Lower leg skin (tissue), 4 donors: ENCODE data around the gene AGBL1. TPM values are rescaled to one million over a fixed set of nuclear protein-coding genes. Genes with fewer than 3 reads are reported as not detected.

ENCODE experiments used
- DNase-seq, 2 donors: peaks; one replicate each; pipeline ENCODE4 v3.0.0-alpha.2; 2019; ENCODE audit warnings: low spot score in 2 of 2
- H3K4me3 ChIP-seq: fragments of 200-600 bp; sonication (generic); 2 replicates; pipeline ENCODE4 v1.5.1; 2017; ENCODE audit warnings: mild to moderate bottlenecking, low read depth; ENCODE audit not compliant: poor library complexity, severe bottlenecking
- CTCF ChIP-seq, 3 donors: fragments of 450-650 bp; IDR thresholded peaks; one replicate each; pipeline ENCODE4 v1.5.1; 2016; ENCODE audit warnings: antibody characterized with exemption in 3 of 3, mild to moderate bottlenecking in 3 of 3, moderate library complexity in 2 of 3
- POLR2A ChIP-seq, 2 donors: fragments of 450-650 bp; IDR thresholded peaks; one replicate each; pipeline ENCODE4 v1.6.1; 2016 to 2017; ENCODE audit warnings: antibody characterized with exemption in 2 of 2, mild to moderate bottlenecking in 1 of 2, moderate library complexity in 1 of 2
- WGBS, 2 donors: methylation state at CpG; one replicate each; pipeline ENCODE4 v1.1.5; 2018; 5-methylcytosine and 5-hydroxymethylcytosine counted together
- intact Hi-C: fragments of 100-400 bp; cut with DNase I; formaldehyde crosslinking; loops from one replicate; pipeline ENCODE4 v1.15.0; 2023; ENCODE audit warnings: low total_unique reads
- total RNA-seq, 4 donors: library from RNA; depleted of rRNA; stranded (reverse); fragments of >200 nt; gene quantifications; one replicate each; pipeline ENCODE4 v1.1.0, GENCODE V29; 2016

The AGBL1 gene
- total RNA-seq, 4 donors from 2014 or later = 0.13 to 0.91 TPM; not detected in 2

GRCh38 chr15:86408261-86408660 is 328.6 kb downstream of the AGBL1 start:
- intact Hi-C loops = no loop called here
- WGBS, 2 donors = 81 to 90% methylated on average over 3 of the region's 3 CpGs

DNA sequence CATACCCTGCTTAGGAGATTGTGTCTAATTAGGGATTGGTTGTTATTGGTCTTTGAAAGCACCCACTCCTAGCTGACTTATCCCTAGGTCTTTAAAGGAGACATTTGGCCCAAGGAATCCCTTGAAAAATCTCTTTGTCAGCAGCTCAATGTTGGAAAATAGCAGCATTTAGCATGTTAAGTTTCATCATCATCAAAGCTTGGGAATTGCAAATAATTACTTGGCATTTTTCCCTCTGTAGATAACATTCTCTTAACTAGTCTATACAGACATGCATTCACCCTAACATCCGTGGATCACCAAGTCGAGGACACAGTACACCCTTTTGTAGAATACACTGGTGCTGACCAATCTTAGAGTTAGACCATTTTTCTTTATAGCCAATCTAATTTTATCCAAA is 332.2 kb downstream of the AGBL1 start:
- intact Hi-C loops = no loop called here
- WGBS, 2 donors = 83 to 84% methylated on average over 2 of the region's 2 CpGs
- no peak for DNase-seq
- H3K4me3 ChIP-seq = no peak overlapping the region
- TF ChIP-seq POLR2A (IDR thresholded peaks at IDR 0.05) (no peak), CTCF (IDR thresholded peaks at IDR 0.05) (no peak)

More at GRCh38 chr15:86408261-86408660, 328.6 kb downstream of the AGBL1 start:
- DNase-seq = no peak
- no peak for TF ChIP-seq CTCF (IDR thresholded peaks at IDR 0.05)
- no peak for TF ChIP-seq POLR2A (IDR thresholded peaks at IDR 0.05)
- no peak overlapping the region for H3K4me3 ChIP-seq

GRCh38 chr15:86413191-86413590 is 333.5 kb downstream of the AGBL1 start:
- no peak for DNase-seq
- TF ChIP-seq POLR2A (IDR thresholded peaks at IDR 0.05) (no peak), CTCF (IDR thresholded peaks at IDR 0.05) (no peak)
- intact Hi-C loops = no loop called here
- WGBS, 2 donors = 54 to 56% methylated on average over 1 of the region's 1 CpG
- no peak overlapping the region for H3K4me3 ChIP-seq

- H3K4me3 ChIP-seq = no peak overlapping the region
- no peak for TF ChIP-seq POLR2A (IDR thresholded peaks at IDR 0.05)
- no peak for TF ChIP-seq CTCF (IDR thresholded peaks at IDR 0.05)
- no peak for DNase-seq
- intact Hi-C loops = no loop called here
- WGBS, 2 donors = 90 to 92% methylated on average over 3 of the region's 3 CpGs
These were observed 346.1 kb downstream of the AGBL1 start for GRCh38 chr15:86425746-86426145.

GRCh38 chr15:86432861-86433260 is 353.2 kb downstream of the AGBL1 start:
- intact Hi-C loops = no loop called here
- DNase-seq = no peak
- TF ChIP-seq CTCF (IDR thresholded peaks at IDR 0.05) (no peak), POLR2A (IDR thresholded peaks at IDR 0.05) (no peak)
- no peak overlapping the region for H3K4me3 ChIP-seq
- 74 to 79% methylated on average over 2 of the region's 2 CpGs for WGBS, 2 donors

DNA sequence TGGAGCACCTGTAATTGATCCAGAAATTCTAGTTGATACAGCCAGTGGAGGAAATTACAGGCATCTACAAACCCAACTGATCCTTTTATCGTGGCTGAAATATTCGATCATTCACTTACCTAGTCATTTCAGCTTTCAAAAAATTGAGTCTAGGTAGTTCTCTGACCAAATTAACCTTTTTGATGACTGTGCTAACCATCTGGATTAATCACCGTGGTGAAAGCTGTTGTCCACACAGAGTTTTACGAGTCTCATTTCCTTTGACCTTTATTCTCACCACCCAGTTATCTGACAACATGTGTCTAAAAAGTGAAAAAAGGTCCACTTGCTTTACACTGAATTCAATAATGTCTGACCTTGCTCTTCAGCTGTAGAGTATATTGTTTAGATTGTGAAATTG is 354.3 kb downstream of the AGBL1 start:
- 50 to 64% methylated on average over 4 of the region's 4 CpGs for WGBS, 2 donors
- H3K4me3 ChIP-seq = no peak overlapping the region
- intact Hi-C loops = no loop called here
- TF ChIP-seq CTCF (IDR thresholded peaks at IDR 0.05) (no peak), POLR2A (IDR thresholded peaks at IDR 0.05) (no peak)
- no peak for DNase-seq
